AG10803 (cell line): ENCODE data around the gene RGS7BP.

Source experiments
- DNase-seq: peaks from one replicate; pipeline ENCODE4 v3.0.0; 2010; ENCODE audit warnings: low read depth
- H3K4me3 ChIP-seq: 2 replicates; pipeline ENCODE4 v1.5.1; 2011; ENCODE audit warnings: mild to moderate bottlenecking, low read length, control low read depth
- TF ChIP-seq, protein P1 (sequence below): conservative IDR thresholded peaks from 2 replicates; pipeline ENCODE4 v1.5.1; 2011; ENCODE audit warnings: mild to moderate bottlenecking, low read length, control low read depth, inconsistent platforms

Gene RGS7BP

DNA sequence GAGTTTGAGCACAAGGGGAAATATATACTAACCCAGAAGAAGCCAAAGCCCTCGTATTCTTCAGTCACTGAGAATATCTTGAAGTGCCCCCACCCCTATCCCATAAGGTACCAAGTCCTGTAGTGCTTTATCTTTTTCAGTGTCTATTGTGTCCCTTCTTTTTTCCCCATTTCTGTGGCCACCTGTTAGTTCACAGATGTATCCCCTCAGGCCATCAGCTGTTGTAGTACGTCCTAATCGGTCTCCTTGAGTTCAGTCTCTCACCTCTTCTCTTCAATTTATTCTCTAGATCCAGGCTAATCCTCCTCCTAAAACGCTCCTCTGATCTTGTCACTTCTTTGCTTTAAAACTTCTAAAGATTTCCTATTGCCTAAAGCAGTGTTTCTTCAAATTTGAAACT lies 10.4 kb downstream of the RGS7BP start:
- TF ChIP-seq, protein P1, sequence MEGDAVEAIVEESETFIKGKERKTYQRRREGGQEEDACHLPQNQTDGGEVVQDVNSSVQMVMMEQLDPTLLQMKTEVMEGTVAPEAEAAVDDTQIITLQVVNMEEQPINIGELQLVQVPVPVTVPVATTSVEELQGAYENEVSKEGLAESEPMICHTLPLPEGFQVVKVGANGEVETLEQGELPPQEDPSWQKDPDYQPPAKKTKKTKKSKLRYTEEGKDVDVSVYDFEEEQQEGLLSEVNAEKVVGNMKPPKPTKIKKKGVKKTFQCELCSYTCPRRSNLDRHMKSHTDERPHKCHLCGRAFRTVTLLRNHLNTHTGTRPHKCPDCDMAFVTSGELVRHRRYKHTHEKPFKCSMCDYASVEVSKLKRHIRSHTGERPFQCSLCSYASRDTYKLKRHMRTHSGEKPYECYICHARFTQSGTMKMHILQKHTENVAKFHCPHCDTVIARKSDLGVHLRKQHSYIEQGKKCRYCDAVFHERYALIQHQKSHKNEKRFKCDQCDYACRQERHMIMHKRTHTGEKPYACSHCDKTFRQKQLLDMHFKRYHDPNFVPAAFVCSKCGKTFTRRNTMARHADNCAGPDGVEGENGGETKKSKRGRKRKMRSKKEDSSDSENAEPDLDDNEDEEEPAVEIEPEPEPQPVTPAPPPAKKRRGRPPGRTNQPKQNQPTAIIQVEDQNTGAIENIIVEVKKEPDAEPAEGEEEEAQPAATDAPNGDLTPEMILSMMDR, result no peak
- no peak overlapping the region for H3K4me3 ChIP-seq
- DNase-seq, result no peak

DNA sequence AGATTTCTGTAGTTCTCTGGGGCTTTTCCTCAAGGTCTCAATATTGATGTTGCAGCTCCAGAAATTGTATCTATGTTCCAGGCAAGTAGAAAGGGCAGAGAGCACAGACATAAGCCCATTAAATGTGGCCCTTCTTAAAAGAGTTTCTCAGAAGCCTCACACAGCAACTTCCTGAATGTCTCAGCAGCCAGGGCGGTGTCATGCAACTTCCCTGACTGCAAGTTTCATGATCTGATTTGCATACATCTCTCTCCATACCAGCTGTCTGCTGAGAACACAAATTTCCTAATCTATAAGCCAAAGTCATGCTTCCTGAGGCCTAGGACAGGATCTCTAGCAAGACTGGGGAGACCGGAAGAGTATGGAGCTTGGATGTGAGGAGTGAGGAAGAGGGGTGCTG lies 13.0 kb downstream of the RGS7BP start:
- H3K4me3 ChIP-seq, result no peak overlapping the region
- DNase-seq, result no peak
- TF ChIP-seq, protein P1, result no peak

DNA sequence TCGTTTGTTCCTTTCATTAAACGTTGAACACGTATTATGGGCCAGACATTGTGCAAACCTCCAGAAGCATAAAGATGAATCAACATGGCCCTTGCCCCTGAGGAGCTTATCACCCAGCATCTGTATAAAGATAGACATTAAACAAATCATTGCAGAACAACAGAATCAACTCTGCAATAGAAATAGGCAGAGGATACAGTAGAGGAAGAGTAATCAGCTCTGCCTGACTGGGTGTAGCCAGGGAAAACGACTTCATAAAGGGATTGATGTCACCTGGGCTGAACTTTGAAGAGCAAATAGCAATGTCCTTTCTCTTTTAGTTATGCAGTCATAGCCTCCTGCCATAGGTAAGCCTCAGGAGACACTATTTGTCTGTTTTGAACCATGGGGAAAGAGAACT lies 13.4 kb downstream of the RGS7BP start:
- H3K4me3 ChIP-seq, result no peak overlapping the region
- TF ChIP-seq, protein P1, result no peak
- DNase-seq, result no peak

DNA sequence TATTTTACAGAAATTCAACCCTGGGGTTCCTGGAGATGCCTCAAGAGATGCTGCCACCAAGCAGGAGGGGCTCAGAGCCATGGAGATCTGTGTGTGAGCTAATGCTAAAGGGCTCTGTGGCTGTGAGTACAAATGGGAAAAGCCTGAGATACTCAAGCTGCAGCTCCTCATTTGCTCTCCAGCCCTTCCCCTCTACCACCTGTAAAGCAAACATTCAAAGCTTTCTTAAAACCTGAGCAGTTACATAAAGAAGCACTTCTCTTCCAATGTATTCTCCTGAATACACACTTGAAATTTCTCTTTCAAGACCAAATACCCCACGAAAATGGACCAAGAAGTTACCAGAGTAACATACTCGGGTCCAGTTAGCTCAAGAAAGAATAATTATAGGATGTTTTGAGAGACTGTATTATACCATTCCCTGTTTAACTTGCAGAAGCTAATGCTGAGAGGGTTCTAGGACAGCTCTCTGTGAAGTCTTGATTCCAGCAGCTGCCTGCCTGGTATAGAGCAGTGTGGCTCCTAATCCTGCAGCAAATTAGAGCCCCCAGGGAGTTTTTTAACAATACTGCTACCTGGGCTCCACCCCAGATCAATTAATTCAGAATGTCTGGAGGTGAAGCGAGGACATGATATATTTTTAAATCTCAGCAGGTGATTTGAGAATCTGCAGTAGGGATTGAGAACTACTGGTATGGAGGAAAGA lies 21.1 kb downstream of the RGS7BP start:
- TF ChIP-seq, protein P1, result no peak
- no peak for DNase-seq
- H3K4me3 ChIP-seq, result no peak overlapping the region

DNA sequence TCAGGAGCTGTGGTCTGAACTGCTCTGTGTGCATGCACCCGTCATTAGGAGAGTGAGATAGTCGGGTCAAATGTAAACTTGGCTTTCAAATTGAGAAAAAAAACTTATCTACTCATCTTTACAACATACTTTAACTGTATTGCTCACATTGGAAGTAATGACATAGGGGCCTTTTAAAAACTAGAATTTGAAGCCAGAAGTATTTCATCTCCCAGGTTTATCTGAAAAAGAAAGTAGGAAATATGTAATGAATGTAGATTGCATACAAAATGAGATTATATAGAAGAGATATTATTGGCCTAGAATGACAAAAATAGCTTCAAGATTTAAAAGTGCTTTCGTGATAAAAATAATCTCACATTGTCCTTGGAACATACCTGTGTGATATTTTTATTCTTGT lies 24.3 kb downstream of the RGS7BP start:
- TF ChIP-seq, protein P1, result no peak
- no peak for DNase-seq
- no peak overlapping the region for H3K4me3 ChIP-seq

DNA sequence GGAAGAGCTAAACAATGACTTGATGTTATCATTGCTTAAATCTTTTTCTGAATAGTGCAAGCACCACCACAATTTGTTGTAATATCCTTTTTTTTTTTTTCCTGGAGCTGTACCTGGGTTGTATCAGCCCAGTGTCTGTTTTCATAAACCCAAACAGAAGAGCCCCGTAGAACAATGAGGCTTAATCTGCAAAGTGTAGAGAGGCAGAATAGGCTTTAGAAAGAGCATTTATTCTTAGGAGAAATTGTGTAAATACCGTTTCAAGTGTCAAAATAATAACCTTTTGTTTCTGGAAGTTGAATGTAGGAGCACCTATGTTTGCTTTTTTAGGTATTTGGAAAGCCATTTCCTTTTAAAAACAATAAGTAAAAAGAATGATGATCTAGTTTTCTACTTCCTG lies 26.4 kb downstream of the RGS7BP start:
- TF ChIP-seq, protein P1, result no peak
- H3K4me3 ChIP-seq, result no peak overlapping the region
- no peak for DNase-seq

DNA sequence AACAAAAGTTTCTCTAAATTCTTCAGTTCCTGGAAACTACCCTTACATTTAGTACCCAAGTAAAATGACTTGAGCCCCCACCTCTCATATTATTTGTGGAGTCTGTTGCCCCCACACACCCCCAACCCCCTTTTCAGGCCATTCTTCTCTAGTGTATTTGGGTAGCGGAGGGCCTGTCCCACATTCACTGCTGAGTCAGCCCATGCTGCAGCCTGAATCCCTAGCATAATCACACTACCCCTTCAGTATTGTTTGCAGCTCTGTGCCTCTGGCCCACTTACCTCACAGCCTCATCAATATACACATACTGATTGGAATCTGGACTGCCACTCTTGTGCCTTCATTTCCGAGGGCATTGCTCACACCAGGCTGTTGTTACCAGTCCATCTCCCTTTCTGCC lies 26.8 kb downstream of the RGS7BP start:
- TF ChIP-seq, protein P1, result no peak
- DNase-seq, result no peak
- no peak overlapping the region for H3K4me3 ChIP-seq
